DMS 273 (cell line): ENCODE measurements around the gene CDCA3.
A peak's percentile ranks its signal among the peaks of the same experiment; 100 is the strongest.
"Not testable (repeated sequence)": the region's sequence is repeated elsewhere in the genome, so short reads cannot be mapped to it uniquely, and the experiment has no call there.

Experiments
- DNase-seq: peaks from one replicate; lab custom pipeline; 2025; ENCODE audit not compliant: unreplicated experiment; lab: John Stamatoyannopoulos, UW

The CDCA3 gene

DNA sequence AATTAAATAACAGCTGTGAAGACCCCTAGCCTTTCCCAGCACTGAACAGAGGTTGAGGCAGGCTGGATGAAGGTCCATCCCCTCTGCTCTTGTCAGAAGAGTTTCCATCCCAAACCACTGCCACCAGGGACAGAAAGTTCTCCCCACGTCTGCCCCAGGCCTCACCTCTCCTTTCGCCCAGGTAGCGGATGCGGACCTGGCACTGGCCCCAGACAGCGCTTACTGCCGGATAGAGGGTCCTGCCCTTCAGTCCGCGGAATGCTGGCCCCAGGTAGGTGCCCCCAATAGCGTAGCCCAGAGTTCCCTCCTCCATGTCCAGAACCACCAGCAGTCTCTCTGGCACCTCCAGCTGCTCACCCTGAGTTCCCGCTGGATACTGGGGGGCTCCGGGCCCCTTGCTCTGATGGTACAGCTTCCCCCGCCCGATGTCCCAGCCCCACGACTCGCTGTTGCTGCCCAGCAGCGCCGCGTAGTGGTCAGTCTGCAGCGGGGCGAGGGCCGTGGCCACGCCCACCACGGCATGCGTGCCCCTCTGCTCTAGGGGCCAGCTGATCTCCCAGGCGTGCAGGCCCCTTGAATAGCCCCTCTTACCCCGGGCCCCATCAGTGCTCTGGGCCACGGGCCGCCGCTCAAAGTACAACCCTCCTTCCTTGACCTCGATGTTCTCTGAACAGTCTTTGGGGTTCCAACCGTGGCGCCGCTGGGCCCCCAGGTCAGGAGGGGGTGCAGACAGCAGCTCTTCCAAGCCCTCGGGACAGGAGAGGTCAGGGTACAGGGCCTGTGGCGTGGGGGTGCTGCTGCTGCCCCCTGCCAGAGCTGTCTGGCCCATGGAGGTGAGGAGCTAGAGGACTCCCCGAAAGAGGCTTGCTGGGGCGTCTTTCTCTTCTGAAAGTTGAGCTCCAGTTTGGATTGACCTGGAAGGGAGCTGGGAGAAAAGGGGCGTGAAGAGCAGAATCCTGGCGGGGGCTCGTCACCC lies 21.3 kb upstream of the CDCA3 start:
- DNase-seq: peak; percentile 89

DNA sequence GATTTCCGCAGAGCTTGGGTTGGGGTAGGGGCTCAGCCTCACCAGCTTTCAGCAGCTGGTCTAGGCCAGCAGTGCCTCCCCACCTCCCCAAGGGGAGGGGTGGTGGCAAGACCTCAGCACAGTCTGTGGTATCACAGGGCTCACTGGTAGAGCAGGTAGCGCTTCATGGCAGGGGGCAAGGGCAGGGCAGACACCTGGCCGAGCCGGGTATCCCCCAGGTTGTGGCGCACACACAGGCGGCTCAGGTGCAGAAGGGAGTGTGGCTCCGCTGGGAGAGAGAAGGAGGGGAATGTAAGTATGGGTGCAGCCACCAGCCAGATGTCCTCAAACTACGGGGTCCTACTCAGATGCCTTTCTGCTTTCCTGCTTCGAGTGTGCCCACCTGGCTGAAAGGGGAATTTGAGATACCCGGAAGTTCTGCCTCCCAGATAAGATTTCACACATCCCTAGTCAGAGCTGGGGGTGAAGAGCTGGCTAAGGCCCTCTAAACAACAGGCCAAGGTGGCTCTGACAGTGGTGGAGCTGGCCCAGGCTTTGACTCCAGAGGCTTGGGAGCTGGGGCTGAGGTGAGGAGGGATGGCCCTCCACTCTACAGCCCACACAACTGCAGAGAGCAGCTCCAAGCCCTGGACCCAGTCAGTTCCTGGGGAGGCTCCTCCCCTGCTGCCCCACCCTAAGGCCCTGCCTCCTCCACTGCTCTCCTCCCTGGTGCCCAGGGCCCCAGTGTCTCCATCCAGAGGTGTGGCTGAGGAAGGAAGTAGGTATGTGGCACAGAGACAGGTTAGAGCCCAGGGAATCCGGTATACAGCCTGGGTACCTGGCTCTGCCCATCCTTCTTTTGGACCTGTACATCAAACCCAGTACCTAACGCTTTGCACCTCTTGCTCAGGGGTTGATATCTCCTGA lies 20.2 kb upstream of the CDCA3 start:
- DNase-seq: peak; percentile 61

DNA sequence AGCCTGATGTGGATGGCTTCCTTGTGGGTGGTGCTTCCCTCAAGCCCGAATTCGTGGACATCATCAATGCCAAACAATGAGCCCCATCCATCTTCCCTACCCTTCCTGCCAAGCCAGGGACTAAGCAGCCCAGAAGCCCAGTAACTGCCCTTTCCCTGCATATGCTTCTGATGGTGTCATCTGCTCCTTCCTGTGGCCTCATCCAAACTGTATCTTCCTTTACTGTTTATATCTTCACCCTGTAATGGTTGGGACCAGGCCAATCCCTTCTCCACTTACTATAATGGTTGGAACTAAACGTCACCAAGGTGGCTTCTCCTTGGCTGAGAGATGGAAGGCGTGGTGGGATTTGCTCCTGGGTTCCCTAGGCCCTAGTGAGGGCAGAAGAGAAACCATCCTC lies 19.2 kb upstream of the CDCA3 start:
- DNase-seq: not testable (repeated sequence)

DNA sequence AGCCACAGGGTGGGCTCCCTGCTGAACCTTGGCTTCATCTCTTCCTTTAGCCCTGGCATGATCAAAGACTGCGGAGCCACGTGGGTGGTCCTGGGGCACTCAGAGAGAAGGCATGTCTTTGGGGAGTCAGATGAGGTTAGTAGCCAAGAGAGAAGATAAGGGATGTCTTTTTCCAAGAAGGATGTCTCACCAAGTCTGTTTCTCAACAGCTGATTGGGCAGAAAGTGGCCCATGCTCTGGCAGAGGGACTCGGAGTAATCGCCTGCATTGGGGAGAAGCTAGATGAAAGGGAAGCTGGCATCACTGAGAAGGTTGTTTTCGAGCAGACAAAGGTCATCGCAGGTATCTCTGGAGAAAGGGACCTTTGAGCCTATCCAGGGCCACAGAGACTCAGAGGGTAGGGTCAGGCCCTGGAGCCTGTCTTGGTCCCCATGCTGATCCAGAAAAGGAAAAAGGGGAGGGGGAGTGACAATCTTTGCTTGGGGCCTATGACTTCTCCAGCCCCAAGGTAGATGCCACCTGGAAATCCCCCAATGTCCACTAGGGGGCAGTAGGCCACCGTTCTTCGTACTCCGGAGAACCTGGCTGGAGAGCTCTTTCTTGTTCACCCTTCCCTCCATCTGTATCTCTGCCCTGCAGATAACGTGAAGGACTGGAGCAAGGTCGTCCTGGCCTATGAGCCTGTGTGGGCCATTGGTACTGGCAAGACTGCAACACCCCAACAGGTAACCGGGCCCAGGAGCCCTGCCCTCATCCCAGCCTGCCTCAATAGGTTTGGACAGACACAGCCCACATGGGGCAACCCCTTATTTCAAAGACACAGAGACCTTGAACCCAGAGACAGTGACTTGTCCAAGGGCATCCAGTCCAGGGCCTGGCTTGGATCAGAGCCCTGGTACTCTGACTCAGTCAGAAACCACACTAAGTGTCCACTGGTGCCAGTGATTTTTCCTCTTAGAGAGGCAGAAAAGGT lies 18.2 kb upstream of the CDCA3 start:
- DNase-seq: peak; percentile 87

DNA sequence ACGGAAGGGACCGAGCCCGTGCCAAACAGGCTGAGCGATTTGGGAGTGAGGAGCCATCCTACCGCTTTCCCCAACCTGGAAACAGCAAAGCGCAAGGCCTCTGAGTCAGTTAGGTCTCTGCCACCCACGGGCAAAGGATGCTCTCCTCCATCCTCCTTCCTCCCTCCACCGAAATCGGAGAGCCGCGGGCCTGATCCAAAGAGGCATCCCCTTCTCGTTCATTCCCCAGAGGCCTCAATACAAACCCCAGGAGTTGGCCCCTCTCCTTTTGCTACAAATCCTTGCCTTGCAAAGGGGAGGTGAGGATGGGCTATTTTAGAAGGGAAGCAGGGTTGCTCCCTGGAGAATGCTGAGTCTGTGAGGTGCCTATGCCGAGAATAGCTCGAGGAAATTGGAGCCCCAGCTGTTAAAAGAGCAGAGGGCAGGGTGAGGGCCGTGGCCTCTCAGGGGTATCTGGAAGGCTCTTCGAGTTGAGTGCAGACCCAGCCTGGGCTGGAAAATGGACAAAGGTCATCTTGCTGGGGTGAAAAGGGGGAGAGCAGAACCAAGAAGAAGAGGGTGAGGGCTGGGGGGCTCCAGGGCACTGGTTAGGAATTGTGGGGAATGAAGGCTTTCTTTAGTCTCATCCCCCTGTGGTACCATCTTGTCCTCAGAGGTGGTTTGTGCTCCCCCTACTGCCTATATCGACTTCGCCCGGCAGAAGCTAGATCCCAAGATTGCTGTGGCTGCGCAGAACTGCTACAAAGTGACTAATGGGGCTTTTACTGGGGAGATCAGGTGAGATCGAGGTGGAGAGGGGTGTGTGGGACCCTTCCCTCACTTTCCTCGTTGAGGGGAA lies 17.3 kb upstream of the CDCA3 start:
- DNase-seq: peak; percentile 44

DNA sequence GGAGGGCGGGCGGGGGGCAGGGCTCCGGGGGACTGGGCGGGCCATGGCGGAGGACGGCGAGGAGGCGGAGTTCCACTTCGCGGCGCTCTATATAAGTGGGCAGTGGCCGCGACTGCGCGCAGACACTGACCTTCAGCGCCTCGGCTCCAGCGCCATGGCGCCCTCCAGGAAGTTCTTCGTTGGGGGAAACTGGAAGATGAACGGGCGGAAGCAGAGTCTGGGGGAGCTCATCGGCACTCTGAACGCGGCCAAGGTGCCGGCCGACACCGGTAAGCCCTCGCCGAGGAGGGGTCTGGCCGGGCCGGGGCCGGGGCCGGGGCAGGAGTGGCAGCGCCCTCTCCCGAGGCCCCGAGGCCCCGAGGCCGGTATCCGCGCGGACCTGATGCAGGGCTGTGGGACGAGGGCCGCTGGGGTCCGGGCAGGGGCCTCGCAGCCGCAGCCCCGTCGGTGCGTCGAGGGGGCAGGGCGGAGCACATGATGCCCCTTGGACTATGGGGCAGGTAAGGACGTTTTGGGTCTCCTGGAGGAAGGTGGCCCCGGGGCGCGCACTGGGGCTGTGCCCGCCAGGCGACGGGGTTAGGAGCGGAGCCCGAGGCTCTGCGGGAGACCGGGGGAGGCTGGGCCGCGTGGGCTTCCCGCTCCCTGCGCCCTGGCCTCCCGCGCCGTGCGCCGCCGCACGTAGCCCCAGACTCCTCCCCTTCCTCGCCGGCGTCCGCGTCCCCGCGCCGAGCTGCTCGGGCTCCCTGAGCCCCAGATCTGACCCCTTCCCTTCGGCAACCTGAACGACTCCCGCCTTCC lies 16.5 kb upstream of the CDCA3 start, which contains the start of gene TPI1:
TSS of gene TPI1 (plus strand) at position 119 of the 798 bp plus-strand sequence. CDS start at position 155, 36 bp downstream.
- DNase-seq: peak; percentile 78

DNA sequence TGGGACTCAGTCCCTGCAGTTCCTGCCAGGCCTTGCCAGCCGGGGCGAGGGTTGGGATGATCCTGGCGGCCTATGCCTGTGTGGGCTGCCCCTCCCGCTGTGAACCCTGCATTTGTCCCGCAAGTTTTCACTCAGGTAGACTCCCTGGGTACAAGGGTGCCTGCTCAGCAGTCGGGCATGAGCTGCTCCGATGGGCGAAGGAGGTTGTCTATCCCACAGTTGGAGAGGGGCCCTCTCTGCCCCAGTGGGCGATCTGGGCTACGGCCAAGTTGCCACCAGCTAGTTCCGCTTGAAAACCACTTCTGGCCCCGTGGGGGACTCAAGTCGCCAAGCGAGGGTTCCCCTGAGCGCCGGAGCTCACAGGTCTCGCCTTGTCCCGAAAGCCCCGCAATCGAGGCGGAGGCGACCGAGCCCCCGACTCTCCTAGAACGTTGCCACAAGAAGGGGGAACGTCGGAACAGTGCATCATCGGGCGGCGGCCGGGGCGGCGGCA lies 15.9 kb upstream of the CDCA3 start:
- peak; percentile 69 for DNase-seq

DNA sequence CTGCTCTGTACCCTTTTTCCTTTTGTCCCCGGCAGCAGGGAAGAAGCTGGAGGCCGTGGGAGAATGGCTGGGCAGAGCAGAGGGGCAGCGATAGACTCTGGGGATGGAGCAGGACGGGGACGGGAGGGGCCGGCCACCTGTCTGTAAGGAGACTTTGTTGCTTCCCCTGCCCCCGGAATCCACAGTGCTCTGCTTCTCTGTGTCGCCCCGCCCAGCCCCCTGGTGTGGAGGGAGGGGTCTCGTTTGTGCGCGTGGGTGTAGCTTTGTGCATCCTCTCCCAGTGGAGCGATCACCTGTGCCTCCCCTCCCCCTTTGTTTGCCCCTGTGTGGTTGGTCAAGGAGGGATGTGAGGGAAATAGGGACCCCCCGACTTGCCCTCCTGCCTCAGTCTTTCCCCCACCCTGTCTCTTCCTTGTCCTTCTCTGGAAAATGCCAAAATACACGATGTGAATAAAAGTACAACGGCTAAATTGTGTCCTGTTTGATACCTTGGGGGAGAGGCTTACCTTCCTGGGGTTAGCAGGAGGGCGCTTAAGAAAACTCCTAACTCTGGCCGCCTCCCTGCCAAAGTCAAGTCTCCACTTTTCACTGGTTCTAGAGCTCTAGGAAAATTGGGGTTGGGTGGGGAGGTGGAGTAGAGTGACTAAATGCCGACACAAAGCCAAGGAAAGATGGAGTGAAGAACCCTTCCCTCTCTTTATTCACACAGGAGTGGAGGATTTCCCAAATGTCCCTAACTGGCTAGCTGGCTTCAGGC lies 15.3 kb upstream of the CDCA3 start:
- no peak for DNase-seq

DNA sequence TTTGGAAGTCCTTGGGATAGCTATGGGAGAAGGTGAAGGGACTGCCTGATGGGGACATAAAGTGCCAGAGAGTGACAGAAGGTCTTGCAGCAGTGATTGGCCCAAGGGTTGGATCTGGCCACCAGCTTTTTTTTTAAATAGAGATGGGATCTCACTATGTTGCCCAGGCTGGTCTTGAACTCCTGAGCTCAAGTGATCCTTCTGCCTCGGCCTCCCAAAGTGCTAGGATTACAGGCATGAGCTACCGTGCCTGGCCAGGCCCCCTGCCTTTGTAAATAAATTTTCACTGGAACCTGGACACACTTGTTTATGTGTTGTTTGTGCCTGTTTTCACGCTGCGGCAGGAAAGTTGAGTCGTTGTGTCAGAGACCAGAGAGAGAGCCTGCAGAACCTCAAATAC lies 14.2 kb upstream of the CDCA3 start:
- DNase-seq: not testable (repeated sequence)

DNA sequence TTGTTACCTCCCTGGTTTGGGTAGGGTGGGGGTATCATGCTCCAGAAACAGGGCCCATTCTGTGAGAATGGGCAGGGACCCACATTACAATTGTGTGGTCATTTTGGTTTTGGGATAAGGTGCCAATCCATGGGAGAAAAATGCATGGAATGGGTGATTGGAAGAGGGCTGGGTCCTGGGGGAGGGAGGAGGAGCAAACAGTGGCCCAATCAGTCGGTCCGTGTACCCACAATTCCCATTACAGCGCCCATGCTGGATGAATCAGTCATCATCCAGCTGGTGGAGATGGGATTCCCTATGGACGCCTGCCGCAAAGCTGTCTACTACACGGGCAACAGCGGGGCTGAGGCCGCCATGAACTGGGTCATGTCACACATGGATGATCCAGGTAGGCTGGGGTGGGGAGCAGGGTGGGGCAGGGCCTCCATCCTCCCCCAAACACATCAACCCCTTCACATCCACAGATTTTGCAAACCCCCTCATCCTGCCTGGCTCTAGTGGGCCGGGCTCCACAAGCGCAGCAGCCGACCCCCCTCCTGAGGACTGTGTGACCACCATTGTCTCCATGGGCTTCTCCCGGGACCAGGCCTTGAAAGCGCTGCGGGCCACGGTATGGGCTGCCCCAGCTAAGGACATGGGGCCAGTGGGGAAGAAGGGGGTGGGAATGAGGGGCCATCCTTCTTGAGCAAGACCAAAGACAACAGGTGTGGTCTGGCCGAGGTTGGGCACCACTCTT lies 12.7 kb upstream of the CDCA3 start:
- no peak for DNase-seq

DNA sequence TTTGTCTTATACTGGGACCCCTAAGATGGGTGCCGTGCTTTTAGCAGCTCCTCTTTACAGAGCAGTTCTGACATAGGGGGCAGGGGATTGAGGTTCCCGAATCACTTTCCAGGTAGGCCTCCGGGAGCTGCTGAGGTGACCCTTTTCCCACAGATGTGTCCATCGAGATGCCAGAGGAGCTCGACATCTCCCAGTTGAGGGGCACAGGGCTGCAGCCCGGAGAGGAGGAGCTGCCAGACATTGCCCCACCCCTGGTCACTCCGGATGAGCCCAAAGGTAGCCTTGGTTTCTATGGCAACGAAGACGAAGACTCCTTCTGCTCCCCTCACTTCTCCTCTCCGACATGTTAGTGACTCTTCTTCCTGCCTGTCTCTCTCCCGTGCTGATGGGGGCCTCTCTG lies 11.9 kb upstream of the CDCA3 start:
- DNase-seq: no peak

DNA sequence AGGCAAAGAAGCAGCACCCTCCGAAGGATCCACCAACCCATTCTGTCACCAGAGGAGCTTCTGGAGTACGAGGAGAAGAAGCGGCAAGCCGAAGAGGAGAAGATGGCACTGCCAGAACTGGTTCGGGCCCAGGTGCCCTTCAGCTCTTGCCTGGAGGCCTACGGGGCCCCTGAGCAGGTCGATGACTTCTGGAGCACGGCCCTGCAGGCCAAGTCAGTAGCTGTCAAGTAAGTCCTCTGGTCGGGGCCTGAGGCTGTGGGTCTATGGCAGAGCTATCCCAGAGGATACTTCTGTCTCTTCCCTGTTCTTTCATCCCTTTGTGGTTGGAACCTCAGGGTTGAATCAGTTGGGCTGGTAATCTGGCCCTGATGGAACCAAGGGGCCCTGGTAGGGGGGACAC lies 10.3 kb upstream of the CDCA3 start:
- no peak for DNase-seq

DNA sequence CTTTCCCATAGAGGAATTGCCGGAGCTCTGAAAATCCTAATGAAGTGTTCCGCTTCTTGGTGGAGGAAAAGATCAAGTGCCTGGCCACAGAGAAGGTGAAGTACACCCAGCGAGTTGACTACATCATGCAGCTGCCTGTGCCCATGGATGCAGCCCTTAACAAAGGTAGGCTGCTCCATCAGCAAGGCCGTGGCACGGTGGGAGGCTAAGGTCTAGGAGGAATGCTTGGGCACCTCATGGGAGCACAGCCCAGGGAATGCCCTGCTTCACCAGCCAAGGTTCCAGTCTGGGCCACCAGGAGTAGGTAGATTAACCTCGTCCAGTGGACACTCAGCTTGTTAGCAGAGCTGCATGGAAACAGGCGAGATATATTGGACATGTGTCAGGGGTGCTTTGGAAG lies 9.9 kb upstream of the CDCA3 start:
- no peak for DNase-seq

DNA sequence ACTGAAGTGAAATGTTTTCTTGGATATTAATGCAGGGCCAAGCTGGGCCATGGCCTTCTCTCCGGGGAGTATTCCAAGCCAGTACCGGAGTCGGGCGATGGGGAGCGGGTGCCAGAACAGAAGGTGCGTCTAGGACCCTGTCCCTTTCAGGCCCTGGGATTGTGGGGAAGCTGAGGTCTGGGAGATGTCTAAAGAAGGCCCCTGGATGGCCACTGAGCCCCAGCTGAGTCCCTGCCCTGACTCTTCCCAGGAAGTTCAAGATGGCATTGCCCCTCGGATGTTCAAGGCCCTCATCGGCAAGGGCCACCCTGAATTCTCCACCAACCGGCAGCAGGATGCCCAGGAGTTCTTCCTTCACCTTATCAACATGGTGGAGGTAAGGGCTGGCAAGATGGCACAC lies 9.0 kb upstream of the CDCA3 start:
- DNase-seq: no peak

DNA sequence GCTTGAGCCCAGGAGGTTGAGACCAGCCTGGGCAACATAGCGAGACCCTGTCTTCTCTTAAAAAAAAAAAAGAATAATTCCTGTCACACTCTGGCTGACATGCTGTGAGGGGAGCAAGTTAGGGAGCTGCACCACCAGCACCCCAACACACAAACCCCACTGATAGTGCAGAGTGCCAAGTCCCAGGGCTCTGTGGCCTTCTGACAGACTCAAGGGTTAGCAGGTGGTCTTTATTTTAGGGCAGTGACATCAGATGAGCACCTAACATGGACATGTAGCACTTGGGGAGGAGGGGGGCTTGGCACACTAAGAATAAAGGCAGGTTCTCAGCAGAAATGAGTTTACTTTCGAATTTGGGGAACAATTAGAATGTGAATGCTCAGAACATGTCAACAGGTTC lies 7.7 kb upstream of the CDCA3 start:
- no peak for DNase-seq

DNA sequence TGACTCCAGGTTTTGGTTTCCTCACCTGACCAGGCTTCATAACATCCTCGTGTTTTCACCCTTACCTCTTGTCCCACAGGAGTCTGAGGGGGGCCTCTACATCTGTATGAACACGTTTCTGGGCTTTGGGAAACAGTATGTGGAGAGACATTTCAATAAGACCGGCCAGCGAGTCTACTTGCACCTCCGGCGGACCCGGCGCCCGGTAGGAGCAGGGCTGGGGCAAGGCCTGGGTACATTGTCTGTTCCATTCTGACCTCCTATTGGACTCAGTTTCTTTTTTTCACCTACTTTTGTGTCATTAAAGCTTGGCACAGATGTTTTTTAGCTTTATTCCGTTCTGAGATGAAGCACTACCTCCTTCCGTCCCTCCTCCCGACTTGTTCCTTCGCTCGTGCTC lies 4.2 kb upstream of the CDCA3 start:
- no peak for DNase-seq

DNA sequence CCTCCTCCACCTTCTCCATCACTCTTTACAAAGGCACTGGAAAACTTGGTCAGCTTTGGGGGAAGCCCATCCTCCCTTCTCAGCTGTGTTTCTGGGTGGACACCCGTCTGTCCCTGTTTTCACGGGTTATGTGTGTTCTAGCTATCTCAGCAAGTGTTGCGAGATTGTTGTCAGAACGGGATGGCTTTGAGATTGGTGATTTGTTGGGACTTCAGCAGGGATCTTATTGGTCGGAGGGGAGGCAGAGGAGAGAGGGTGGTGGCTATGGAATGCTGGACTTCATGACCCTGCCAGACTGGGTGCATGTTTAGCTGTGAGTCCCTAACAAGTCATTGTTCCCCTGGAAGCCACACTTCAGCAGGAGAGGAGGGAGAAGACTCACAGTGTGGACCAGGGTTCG lies 3.0 kb upstream of the CDCA3 start:
- no peak for DNase-seq
